ENCODE data around the gene MYO5B.

Gene MYO5B

DNA sequence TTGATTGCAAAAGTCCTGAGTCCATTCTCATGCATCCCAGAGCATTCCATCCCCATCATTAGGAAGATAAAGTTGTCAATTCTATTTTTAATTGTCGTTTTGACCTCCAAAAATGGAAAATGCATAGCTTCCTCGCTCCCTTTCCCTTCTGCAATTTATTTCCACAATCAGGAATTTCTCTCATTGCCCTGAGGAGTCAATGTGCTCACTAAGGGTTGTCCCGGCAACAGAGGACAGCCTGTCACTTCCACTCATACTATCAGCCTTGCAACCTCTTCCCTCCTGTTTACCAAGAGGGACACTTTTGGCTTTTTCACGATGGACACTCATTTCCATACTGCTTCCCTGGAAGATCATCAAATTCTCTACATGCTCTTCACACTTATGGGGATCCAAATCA, 164.8 kb downstream of the MYO5B start:
- no peak for TF ChIP-seq GATA3 (IDR thresholded peaks at IDR 0.05; ENCODE audit: low read depth, low read length)
- no peak for TF ChIP-seq GATA2 (IDR thresholded peaks at IDR 0.05; ENCODE audit: low read depth, low read length)

DNA sequence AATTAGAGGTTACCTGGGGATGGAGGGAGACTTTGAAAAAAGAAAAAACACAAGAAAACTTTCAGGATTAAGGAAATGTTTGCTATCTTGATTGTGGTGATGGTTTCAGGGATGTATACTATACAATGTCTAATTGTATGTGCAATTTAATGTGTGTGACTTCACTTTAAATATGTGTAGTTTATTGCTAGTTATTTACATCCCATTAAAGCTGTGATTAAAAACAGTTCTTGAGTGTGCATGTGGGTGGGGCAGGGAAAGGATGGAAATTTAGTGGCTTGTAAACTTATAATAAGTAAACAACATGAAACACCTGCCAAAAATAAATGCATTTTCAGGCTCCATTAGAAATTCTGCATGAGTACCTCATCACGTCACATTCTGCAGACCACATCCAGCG, 167.0 kb downstream of the MYO5B start:
- TF ChIP-seq GATA3 (IDR thresholded peaks at IDR 0.05; ENCODE audit: low read depth, low read length) (no peak), GATA2 (IDR thresholded peaks at IDR 0.05; ENCODE audit: low read depth, low read length) (no peak)

DNA sequence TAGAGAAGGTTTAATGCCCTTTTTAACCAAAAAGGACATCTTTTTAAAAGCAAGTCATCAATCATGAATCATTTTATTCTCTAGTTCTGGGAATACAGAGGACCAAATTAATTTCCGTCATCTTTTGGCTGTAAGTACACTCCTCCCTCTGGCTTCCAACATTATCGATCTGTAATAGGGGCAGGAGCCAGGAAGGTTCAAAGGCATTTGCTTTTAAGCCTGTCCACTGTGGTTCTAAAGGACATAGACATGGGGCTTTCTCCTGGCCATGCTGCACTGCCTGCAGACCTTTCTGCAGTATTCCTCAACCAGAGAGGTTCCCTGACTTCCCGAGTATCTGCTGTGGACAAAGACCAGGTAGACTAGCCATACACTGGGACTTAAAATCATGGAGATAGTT, 170.5 kb downstream of the MYO5B start:
- TF ChIP-seq GATA3 (IDR thresholded peaks at IDR 0.05; ENCODE audit: low read depth, low read length), result no peak
- no peak for TF ChIP-seq GATA2 (IDR thresholded peaks at IDR 0.05; ENCODE audit: low read depth, low read length)

DNA sequence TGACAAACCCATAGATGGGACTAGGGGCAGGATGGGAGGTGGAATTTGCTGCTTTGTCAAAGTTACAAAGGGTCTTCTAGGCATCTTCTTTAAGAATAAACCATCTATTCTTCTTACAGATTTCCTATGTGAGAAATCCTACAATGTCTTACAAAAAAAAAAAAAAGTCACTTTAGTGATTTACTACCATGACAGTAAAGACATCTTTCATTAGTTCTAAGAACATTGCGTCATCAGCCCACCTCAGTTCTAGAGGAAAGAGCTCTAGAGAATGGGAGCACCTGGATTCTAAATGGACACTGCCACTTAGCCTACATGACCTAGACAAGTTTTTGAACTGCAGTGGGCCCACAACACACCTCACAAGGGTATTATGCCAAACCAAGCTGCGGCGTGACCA, 172.0 kb downstream of the MYO5B start:
- TF ChIP-seq GATA2 (IDR thresholded peaks at IDR 0.05; ENCODE audit: low read depth, low read length) (no peak), GATA3 (IDR thresholded peaks at IDR 0.05; ENCODE audit: low read depth, low read length) (no peak)

DNA sequence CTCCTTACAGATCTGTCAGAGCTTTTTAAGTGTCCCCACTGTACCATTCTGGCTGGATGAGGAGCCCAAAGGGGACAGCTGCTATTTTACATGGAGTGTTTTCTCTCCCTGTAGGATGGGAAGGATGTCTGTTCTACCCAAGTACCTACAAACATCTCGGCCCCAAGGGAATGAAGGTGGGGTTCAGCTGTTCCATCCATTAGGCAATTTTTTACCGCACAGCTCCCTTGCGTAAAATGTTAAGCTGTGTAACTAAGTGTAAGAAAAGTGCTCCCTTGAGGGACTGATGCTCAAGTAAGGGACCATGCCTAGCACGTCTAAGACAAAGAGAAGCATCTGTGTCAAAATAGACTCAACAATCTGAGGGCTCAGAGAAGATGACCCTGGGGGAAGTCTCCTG, 180.3 kb downstream of the MYO5B start:
- TF ChIP-seq GATA3 (IDR thresholded peaks at IDR 0.05; ENCODE audit: low read depth, low read length) (no peak), GATA2 (IDR thresholded peaks at IDR 0.05; ENCODE audit: low read depth, low read length) (no peak)

DNA sequence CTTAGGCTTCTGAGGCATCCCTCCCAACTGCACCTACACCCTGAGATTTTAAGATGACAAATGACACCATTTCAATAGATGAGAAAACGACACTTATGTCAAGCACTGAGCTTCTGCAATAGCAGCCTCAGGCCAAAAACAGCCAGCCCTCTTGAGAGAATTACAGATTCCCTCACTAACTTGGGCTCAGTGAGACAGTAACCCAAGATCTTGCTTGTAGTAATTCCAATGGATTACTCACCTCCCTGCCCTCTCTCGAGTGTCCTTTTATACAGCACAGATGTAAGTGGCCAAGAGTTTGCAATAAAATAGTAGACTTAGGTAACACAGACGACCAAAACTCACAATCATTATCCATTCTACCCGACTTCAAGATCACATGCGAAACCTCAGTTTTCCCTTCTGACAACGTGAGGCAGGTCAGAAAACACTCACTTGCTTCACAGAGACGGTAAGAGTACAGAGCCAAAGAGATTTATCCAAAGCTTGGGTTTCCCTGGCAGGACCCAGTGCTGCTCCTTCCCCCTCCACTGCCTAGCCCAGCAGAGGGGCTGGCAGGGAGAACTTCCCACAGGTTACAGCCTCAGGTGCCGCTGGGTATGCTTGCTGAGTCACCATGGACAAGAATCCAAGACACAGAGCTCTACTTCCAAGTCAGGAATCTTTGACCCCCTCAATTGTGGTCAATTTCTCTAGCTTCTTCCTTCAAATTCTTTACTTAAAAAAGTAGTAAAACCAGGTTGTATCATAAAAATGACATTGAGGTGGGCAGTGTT, 181.4 kb downstream of the MYO5B start:
- TF ChIP-seq GATA3 (IDR thresholded peaks at IDR 0.05; ENCODE audit: low read depth, low read length) (no peak), GATA2 (IDR thresholded peaks at IDR 0.05; ENCODE audit: low read depth, low read length) (no peak)

- TF ChIP-seq GATA2 (IDR thresholded peaks at IDR 0.05; ENCODE audit: low read depth, low read length) (no peak), GATA3 (IDR thresholded peaks at IDR 0.05; ENCODE audit: low read depth, low read length) (no peak)
These were observed 183.0 kb downstream of the MYO5B start for GRCh38 chr18:50011813-50012435.

- no peak for TF ChIP-seq GATA2 (IDR thresholded peaks at IDR 0.05; ENCODE audit: low read depth, low read length)
- TF ChIP-seq GATA3 (IDR thresholded peaks at IDR 0.05; ENCODE audit: low read depth, low read length), result no peak
These were observed 185.1 kb downstream of the MYO5B start for GRCh38 chr18:50009773-50010335.

DNA sequence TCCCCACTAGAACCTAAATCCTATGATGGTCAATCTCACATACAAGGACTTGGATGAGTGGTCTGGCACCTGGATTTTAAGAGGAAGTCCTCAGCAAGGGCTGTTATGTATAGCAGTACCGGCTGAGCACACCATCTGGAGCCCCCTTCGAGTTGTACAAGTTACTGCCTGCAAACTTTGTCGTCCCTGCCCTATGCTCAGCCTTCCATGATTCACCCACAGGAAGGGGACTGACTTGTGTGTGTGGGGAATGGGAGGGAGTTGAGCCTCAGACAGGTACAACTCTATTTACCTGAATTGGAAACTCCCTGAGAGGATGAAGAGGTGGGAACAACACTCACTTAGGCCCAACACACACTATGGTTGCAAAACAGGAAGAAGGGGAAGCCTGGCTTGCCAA, 186.6 kb downstream of the MYO5B start:
- TF ChIP-seq GATA2 (IDR thresholded peaks at IDR 0.05; ENCODE audit: low read depth, low read length), result no peak
- TF ChIP-seq GATA3 (IDR thresholded peaks at IDR 0.05; ENCODE audit: low read depth, low read length), result no peak

GRCh38 chr18:50006470-50007046, 188.4 kb downstream of the MYO5B start:
- TF ChIP-seq GATA2 (IDR thresholded peaks at IDR 0.05; ENCODE audit: low read depth, low read length) (no peak), GATA3 (IDR thresholded peaks at IDR 0.05; ENCODE audit: low read depth, low read length) (no peak)

DNA sequence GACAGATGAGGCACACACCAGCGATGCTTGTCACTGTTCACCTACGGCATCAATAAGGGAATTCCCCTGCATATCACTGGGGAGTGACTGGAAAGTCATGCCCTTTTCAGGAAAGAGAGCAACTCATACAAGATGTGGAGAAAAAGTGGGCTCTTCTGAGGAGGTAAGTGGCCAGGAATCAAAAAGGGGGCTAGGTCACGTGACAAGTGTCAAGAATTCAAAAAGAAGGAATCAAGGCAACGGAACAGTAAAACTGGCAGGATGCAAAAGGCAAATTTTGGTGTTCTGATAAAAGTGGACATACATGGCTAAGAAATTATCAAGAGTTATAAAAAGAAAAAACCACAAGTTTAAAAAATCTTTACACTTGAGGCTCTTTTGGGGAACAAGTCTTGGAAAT, 190.9 kb downstream of the MYO5B start:
- TF ChIP-seq GATA3 (IDR thresholded peaks at IDR 0.05; ENCODE audit: low read depth, low read length) (no peak), GATA2 (IDR thresholded peaks at IDR 0.05; ENCODE audit: low read depth, low read length) (no peak)

DNA sequence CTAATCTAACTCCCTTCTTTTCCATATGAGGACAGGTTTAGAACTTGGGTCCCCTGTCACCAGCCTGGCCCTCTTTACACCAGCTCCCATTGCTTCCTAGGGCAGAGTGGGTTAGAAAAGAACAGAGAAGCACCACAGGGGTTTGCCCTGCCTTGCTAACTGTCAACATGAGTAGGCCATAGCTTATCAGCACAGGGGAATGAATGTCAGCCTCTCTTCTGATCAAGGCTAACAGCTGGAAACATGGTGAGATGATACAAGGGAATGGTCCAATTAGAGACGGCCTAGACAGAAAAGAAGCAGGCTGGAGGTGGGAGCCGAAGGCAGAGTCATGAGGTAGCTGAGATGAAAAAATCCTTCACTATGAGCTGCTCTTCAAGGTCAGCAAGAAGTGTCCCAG, 192.2 kb downstream of the MYO5B start:
- TF ChIP-seq GATA3 (IDR thresholded peaks at IDR 0.05; ENCODE audit: low read depth, low read length) (no peak), GATA2 (IDR thresholded peaks at IDR 0.05; ENCODE audit: low read depth, low read length) (no peak)

GRCh38 chr18:50000227-50000626, 194.7 kb downstream of the MYO5B start:
- TF ChIP-seq GATA3 (IDR thresholded peaks at IDR 0.05; ENCODE audit: low read depth, low read length) (no peak), GATA2 (IDR thresholded peaks at IDR 0.05; ENCODE audit: low read depth, low read length) (no peak)

DNA sequence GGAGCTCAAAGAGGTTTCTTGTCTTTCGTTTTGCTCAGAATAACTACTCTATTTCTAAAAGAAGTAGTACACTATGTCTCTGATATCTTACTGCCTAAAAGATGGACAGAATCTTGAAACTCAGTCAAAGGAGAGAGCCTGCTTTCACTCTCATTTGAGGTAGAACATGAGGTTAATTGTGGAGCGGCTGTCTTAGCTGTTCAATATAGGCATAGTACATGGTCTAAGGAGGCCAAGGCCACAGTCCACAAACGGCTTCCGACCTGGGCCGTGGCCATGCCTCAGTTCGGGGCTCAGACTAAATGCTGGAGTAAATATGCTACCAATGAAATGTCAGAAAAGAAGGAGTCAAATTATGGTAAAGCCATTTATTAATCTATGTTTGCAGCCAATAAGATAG, 195.8 kb downstream of the MYO5B start:
- no peak for TF ChIP-seq GATA3 (IDR thresholded peaks at IDR 0.05; ENCODE audit: low read depth, low read length)
- no peak for TF ChIP-seq GATA2 (IDR thresholded peaks at IDR 0.05; ENCODE audit: low read depth, low read length)

DNA sequence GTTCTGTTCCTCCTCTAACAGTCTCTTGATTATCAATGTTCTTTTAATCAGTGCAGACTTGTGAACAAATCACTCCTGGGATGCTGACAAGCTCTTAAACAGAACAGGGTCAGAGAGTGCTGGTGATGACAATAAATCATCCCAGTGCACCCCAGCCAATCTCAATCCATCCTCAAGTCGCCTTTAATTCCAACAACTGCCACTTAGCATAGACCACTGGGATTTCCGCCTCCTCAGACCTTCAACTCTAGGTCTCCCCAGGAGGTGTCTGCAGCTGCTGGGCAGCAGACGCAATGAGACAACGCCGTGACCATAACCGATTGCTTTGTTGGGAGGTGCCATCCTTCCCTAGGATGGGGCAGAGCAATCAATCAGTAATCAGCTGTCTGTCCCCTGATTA, 197.4 kb downstream of the MYO5B start:
- TF ChIP-seq GATA3 (IDR thresholded peaks at IDR 0.05; ENCODE audit: low read depth, low read length), result no peak
- TF ChIP-seq GATA2 (IDR thresholded peaks at IDR 0.05; ENCODE audit: low read depth, low read length), result no peak

Data from SH-SY5Y (cell line).